ENCODE measurements around the gene BBS1.

GRCh38 chr11:66559142-66559865 lies 48.9 kb downstream of the BBS1 start:
- TF ChIP-seq POLR2A (IDR thresholded peaks at IDR 0.05; ENCODE audit: low read depth, low read length) (no peak), POLR2AphosphoS5 (IDR thresholded peaks at IDR 0.05; ENCODE audit: low read depth, low read length) (no peak)

Data from GM12892 (cell line).